HG03457 (cell line): ENCODE measurements around the gene FBXL2.
"Not testable (repeated sequence)": the region's sequence is repeated elsewhere in the genome, so short reads cannot be mapped to it uniquely, and the experiment has no call there.

Experiments
- ATAC-seq: cut with Tn5 transposase; IDR thresholded peaks from one replicate; pipeline ENCODE4 v1.9.1; 2021; ENCODE audit warnings: moderate number of reproducible peaks; ENCODE audit not compliant: unreplicated experiment

The FBXL2 gene

DNA sequence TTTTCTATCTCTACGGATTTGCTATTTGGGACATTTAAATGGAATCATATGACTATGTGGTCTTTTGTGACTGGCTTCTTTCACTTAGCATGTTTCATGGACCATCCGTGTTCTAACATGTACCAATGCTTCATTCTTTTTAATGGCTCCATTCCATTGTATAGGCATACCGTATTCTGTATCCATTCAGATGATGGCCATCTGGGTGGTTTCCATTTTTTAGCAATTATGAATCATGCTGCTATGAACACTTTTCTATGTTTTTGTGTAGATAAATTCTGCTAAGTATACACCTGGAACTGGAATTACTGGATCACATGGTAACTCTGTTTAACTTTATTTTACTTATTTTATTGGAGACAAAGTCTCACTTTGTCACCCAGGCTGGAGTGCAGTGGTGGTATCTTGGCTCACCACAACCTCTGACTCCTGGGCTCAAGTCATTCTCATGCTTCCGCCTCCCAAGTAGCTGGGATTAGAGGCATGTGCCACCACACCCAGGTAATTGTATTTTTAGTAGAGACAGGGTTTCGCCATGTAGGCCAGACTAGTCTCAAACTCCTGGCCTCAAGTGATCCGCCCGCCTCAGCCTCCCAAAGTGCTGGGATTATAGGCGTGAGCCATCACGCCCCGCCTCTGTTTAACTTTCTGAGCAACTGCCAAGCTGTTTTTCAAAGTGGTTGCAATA, 149.5 kb downstream of the FBXL2 start:
- ATAC-seq, result no peak

DNA sequence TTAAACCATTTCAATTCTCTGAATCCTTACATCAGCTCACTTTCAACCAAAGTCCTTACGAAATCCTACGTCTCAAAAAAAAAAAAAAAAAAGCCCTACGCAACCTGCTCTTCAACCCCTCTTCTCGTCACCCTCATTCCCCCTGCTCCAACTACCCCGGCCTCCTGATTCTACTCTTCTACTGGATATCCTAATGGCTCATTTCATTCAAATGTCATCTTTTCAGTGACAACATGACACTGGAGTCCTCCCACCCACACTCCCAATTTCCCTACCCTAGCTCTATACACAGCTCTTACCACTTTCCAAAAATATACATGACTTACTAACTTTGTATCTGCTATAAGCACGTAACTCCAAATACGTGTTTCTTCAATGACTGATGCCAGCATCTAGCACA, 151.5 kb downstream of the FBXL2 start:
- ATAC-seq, result no peak

DNA sequence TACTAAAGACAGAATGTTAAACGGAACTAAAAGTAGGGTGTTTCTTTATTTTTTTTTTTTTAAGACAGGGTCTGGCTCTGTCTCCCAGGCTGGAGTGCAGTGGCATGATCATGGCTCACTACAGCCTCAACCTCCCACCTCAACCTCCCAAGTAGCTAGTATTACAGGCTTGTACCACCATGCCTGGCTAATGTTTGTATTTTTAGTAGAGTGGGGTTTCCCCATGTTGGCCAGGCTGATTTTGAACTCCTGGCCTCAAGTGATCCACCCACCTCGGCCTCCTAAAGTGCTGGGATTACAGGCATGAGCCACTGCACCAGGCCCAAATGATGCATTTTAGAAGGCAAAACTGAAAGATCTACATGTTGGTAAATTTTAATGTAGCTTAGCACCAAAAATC, 152.1 kb downstream of the FBXL2 start:
- ATAC-seq, result not testable (repeated sequence)

DNA sequence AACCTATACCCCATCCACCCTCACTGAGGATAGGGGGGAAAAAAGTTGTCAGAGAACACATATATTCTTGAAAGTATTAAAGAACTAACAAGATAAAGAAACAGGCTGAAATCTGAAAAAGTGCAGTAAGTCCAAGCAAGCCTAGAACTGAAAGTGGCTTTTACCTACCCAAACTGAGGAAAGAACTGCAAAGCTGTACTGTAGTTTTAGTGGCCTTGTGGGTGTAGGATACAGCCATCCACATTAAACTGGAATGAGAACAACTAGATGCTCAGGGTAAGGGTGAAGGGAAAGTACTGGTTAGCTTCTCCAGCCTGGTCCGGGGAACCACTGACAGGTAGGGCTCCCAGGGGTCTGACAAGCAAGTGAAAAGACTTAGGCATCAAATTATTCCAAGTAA, 152.8 kb downstream of the FBXL2 start:
- ATAC-seq, result no peak

DNA sequence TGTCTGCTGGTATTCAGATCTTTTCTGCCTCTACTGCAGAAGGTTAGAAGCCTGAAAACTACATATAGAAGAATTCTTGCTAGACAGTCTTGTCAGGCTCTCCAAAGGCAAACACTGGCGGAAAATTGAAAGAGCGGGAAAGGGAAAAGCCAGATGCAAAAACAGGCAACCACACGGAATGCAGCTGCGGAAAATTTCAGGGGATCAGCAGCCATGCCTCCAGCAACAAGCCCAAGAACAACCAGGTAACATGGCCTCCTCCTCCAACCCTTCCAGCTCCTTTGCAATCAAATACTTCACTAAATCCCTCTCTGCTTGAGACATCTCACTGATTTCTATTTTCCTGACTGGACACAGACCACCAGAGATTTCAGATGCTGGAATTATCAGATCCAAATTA, 153.3 kb downstream of the FBXL2 start:
- no peak for ATAC-seq

DNA sequence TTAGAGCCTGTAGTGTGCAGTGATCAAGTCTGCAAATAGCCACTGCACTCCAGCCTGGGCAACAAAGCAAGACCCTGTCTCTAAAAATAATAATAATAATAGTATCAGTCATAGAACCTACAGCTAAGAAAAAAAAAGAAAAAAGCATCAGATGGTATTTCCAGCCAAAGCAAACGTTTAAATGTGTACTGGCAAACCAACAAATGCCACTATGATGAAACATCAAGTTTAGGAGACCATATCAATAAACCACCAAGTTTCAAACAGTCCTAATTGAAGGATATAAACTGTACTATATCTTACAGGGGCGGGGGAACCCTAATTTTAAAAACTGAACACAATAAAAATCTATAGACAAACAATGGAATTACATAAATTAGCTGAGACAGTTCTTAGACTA, 156.6 kb downstream of the FBXL2 start:
- ATAC-seq, result no peak
